Liver (tissue), 9 donors: Measurements from ENCODE around the gene MAN1C1. TPM values are rescaled to one million over a fixed set of nuclear protein-coding genes. Genes with fewer than 3 reads are reported as not detected.

Experiments
- DNase-seq: peaks from one replicate; pipeline ENCODE4 v3.0.0-alpha.2; 2017; ENCODE audit warnings: low spot score
- H3K27ac ChIP-seq, 2 donors: one replicate each; pipeline ENCODE4 v1.7.0; 2013; ENCODE audit warnings: inconsistent platforms in 2 of 2, low read length in 2 of 2, control low read depth in 1 of 2, low read depth in 1 of 2, mild to moderate bottlenecking in 1 of 2
- H3K27me3 ChIP-seq, 4 donors: one replicate each; pipeline versions ENCODE4 v1.6.1 to v1.7.0; 2013; ENCODE audit warnings: low read length in 3 of 4, inconsistent platforms in 1 of 4, mild to moderate bottlenecking in 1 of 4, moderate library complexity in 1 of 4; ENCODE audit not compliant: control insufficient read depth in 4 of 4, insufficient read depth in 4 of 4
- H3K36me3 ChIP-seq, 4 donors: one replicate each; pipeline versions ENCODE4 v1.6.1 to v1.7.0; 2013; ENCODE audit warnings: low read length in 3 of 4, mild to moderate bottlenecking in 3 of 4, low read depth in 1 of 4, moderate library complexity in 1 of 4; ENCODE audit not compliant: control insufficient read depth in 4 of 4, insufficient read depth in 3 of 4
- H3K4me1 ChIP-seq, 4 donors: one replicate each; pipeline versions ENCODE4 v1.6.1 to v1.7.0; 2013; ENCODE audit warnings: low read length in 3 of 4, mild to moderate bottlenecking in 3 of 4, moderate library complexity in 1 of 4; ENCODE audit not compliant: control insufficient read depth in 4 of 4, insufficient read depth in 4 of 4
- H3K4me3 ChIP-seq, 3 donors: one replicate each; pipeline versions ENCODE4 v1.6.1 to v1.7.0; 2013; ENCODE audit warnings: low read length in 3 of 3, control low read depth in 1 of 3, low read depth in 1 of 3, mild to moderate bottlenecking in 1 of 3
- H3K9ac ChIP-seq, 2 donors: one replicate each; pipeline ENCODE4 v1.7.0; 2013; ENCODE audit warnings: low read length in 2 of 2, mild to moderate bottlenecking in 2 of 2, moderate library complexity in 2 of 2, control low read depth in 1 of 2, low read depth in 1 of 2
- H3K9me3 ChIP-seq, 4 donors: one replicate each; pipeline versions ENCODE4 v1.6.1 to v1.7.0; 2013; ENCODE audit warnings: low read length in 3 of 4; ENCODE audit not compliant: control insufficient read depth in 4 of 4
- ATF3 ChIP-seq: IDR thresholded peaks from 2 replicates; pipeline ENCODE4 v1.6.1; 2016; ENCODE audit warnings: antibody characterized with exemption
- EGR1 ChIP-seq, 2 donors: IDR thresholded peaks; 2 replicates each; pipeline ENCODE4 v1.6.1; 2016 to 2018; ENCODE audit warnings: antibody characterized with exemption in 2 of 2, low read depth in 2 of 2
- FOXA1 ChIP-seq: IDR thresholded peaks from 2 replicates; pipeline ENCODE4 v1.6.1; 2016; ENCODE audit warnings: antibody characterized with exemption
- FOXA2 ChIP-seq: IDR thresholded peaks from 2 replicates; pipeline ENCODE4 v1.6.1; 2016; ENCODE audit warnings: antibody characterized with exemption
- GABPA ChIP-seq, 2 donors: IDR thresholded peaks in 1 of 2; conservative IDR thresholded peaks in 1 of 2; 2 replicates each; pipeline ENCODE4 v1.6.1; 2016; ENCODE audit warnings: antibody characterized with exemption in 2 of 2, mild to moderate bottlenecking in 1 of 2, moderate library complexity in 1 of 2
- HNF4A ChIP-seq, 2 donors: conservative IDR thresholded peaks; 2 replicates each; pipeline ENCODE4 v1.6.1; 2016; ENCODE audit warnings: antibody characterized with exemption in 2 of 2, mild to moderate bottlenecking in 2 of 2
- HNF4G ChIP-seq: IDR thresholded peaks from 2 replicates; pipeline ENCODE4 v1.6.1; 2016; ENCODE audit warnings: antibody characterized with exemption
- JUND ChIP-seq, 2 donors: IDR thresholded peaks; 2 replicates each; pipeline ENCODE4 v1.6.1; 2016; ENCODE audit warnings: antibody characterized with exemption in 2 of 2
- MAX ChIP-seq: IDR thresholded peaks from 2 replicates; pipeline ENCODE4 v1.6.1; 2016; ENCODE audit warnings: antibody characterized with exemption
- NR2F2 ChIP-seq: IDR thresholded peaks from 2 replicates; pipeline ENCODE4 v1.6.1; 2016; ENCODE audit warnings: antibody characterized with exemption
- RAD21 ChIP-seq, 2 donors: IDR thresholded peaks; 2 replicates each; pipeline ENCODE4 v1.6.1; 2016; ENCODE audit warnings: antibody characterized with exemption in 2 of 2, mild to moderate bottlenecking in 2 of 2
- RXRA ChIP-seq, 2 donors: IDR thresholded peaks; 2 replicates each; pipeline ENCODE4 v1.6.1; 2017 to 2018; ENCODE audit warnings: antibody characterized with exemption in 2 of 2, mild to moderate bottlenecking in 1 of 2
- SP1 ChIP-seq: IDR thresholded peaks from 2 replicates; pipeline ENCODE4 v1.6.1; 2018; ENCODE audit warnings: antibody characterized with exemption, mild to moderate bottlenecking
- TAF1 ChIP-seq: conservative IDR thresholded peaks from 2 replicates; pipeline ENCODE4 v1.6.1; 2016; ENCODE audit warnings: antibody characterized with exemption, mild to moderate bottlenecking
- YY1 ChIP-seq: IDR thresholded peaks from 2 replicates; pipeline ENCODE4 v1.6.1; 2016; ENCODE audit warnings: antibody characterized with exemption, mild to moderate bottlenecking
- WGBS: extraction: QIAGEN DNeasy Blood & Tissue Kit; methylation state at CpG from one replicate; pipeline ENCODE4 v1.1.7; 2013; 5-methylcytosine and 5-hydroxymethylcytosine counted together
- polyA plus RNA-seq, 2 donors: library from polyadenylated mRNA; stranded (reverse) in 1 of 2; unstranded in 1 of 2; fragments of 200-250 nt in 1 of 2; fragments of >200 nt in 1 of 2; fragmentation: Nextera tagmentation in 1 of 2; extraction: Ambion mirVana in 1 of 2; gene quantifications; one replicate each; pipeline versions ENCODE4 v1.2.1 to v1.2.3, GENCODE V29; 2013 to 2015
- total RNA-seq, 2 donors: library from RNA; depleted of rRNA; stranded (reverse); fragments of >200 nt; gene quantifications; one replicate each; pipeline ENCODE4 v1.2.3, GENCODE V29; 2014
- TF ChIP-seq, protein P1 (sequence below): IDR thresholded peaks from 2 replicates; pipeline ENCODE4 v1.6.1; 2016; ENCODE audit warnings: antibody characterized with exemption, mild to moderate bottlenecking
- TF ChIP-seq, protein P2 (sequence below): IDR thresholded peaks from 2 replicates; pipeline ENCODE4 v1.6.1; 2016; ENCODE audit warnings: antibody characterized with exemption
- TF ChIP-seq, protein P3 (sequence below): fragments of 150-350 bp; IDR thresholded peaks from 2 replicates; pipeline ENCODE4 v1.5.1; 2017; ENCODE audit warnings: improper control_type of control experiment, low read depth, low read length; ENCODE audit not compliant: missing input control
- donor health status: healthy.
- donor health status: healthy.
- donor health status: healthy.
- donor health status: healthy.
- donor health status: healthy.

MAN1C1 gene
- total and polyA plus RNA-seq, 4 donors = 6.3 to 16.0 (median 8.1) TPM

- H3K27me3 ChIP-seq = no peaks in the 10 kb centered on the region
- no peak overlapping the region for H3K9ac ChIP-seq
- TF ChIP-seq EGR1 (IDR thresholded peaks at IDR 0.05; ENCODE audit: low read depth in 2 of 2) (no peak), HNF4A (conservative IDR thresholded peaks at IDR 0.05) (peak; percentile 37 to 73), TAF1 (no peak), NR2F2 (peak; percentile 24), RXRA (IDR thresholded peaks at IDR 0.05) (peak in 1 of 2 donors; percentile 15), ATF3 (no peak), MAX (no peak), SP1 (no peak)
- TF ChIP-seq, protein P1, sequence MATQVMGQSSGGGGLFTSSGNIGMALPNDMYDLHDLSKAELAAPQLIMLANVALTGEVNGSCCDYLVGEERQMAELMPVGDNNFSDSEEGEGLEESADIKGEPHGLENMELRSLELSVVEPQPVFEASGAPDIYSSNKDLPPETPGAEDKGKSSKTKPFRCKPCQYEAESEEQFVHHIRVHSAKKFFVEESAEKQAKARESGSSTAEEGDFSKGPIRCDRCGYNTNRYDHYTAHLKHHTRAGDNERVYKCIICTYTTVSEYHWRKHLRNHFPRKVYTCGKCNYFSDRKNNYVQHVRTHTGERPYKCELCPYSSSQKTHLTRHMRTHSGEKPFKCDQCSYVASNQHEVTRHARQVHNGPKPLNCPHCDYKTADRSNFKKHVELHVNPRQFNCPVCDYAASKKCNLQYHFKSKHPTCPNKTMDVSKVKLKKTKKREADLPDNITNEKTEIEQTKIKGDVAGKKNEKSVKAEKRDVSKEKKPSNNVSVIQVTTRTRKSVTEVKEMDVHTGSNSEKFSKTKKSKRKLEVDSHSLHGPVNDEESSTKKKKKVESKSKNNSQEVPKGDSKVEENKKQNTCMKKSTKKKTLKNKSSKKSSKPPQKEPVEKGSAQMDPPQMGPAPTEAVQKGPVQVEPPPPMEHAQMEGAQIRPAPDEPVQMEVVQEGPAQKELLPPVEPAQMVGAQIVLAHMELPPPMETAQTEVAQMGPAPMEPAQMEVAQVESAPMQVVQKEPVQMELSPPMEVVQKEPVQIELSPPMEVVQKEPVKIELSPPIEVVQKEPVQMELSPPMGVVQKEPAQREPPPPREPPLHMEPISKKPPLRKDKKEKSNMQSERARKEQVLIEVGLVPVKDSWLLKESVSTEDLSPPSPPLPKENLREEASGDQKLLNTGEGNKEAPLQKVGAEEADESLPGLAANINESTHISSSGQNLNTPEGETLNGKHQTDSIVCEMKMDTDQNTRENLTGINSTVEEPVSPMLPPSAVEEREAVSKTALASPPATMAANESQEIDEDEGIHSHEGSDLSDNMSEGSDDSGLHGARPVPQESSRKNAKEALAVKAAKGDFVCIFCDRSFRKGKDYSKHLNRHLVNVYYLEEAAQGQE = no peak
- DNase-seq = no peak
- peaks cover 0 to 7% (median 0%) of the 10 kb centered on the region in 4 donors for H3K36me3 ChIP-seq
- no peak overlapping the region for H3K27ac ChIP-seq
- H3K4me3 ChIP-seq = no peak overlapping the region
- whole genome bisulfite sequencing = 70% methylated on average over 3 of the region's 3 CpGs
- H3K9me3 ChIP-seq = no peaks in the 10 kb centered on the region
- H3K4me1 ChIP-seq = peaks cover 6 to 14% (median 12%) of the 10 kb centered on the region in 4 donors
These were observed 164.5 kb downstream of the MAN1C1 start for GRCh38 chr1:25781130-25781433.

GRCh38 chr1:25782608-25783201 is 166.1 kb downstream of the MAN1C1 start:
- H3K9me3 ChIP-seq = no peaks in the 10 kb centered on the region
- no peak overlapping the region for H3K9ac ChIP-seq
- 84% methylated on average over 18 of the region's 18 CpGs for WGBS
- TF ChIP-seq RXRA (IDR thresholded peaks at IDR 0.05) (no peak), HNF4G (no peak), MAX (no peak), SP1 (no peak), TAF1 (no peak), NR2F2 (no peak), EGR1 (IDR thresholded peaks at IDR 0.05; ENCODE audit: low read depth in 2 of 2) (no peak), GABPA (IDR thresholded peaks at IDR 0.05 in 1 of 2, conservative IDR thresholded peaks at IDR 0.05 in 1 of 2) (no peak), JUND (IDR thresholded peaks at IDR 0.05) (no peak), RAD21 (IDR thresholded peaks at IDR 0.05) (no peak), FOXA2 (no peak), HNF4A (conservative IDR thresholded peaks at IDR 0.05) (no peak), YY1 (no peak), FOXA1 (no peak), ATF3 (no peak)
- TF ChIP-seq, protein P2, sequence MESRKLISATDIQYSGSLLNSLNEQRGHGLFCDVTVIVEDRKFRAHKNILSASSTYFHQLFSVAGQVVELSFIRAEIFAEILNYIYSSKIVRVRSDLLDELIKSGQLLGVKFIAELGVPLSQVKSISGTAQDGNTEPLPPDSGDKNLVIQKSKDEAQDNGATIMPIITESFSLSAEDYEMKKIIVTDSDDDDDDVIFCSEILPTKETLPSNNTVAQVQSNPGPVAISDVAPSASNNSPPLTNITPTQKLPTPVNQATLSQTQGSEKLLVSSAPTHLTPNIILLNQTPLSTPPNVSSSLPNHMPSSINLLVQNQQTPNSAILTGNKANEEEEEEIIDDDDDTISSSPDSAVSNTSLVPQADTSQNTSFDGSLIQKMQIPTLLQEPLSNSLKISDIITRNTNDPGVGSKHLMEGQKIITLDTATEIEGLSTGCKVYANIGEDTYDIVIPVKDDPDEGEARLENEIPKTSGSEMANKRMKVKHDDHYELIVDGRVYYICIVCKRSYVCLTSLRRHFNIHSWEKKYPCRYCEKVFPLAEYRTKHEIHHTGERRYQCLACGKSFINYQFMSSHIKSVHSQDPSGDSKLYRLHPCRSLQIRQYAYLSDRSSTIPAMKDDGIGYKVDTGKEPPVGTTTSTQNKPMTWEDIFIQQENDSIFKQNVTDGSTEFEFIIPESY = no peak
- TF ChIP-seq, protein P3, sequence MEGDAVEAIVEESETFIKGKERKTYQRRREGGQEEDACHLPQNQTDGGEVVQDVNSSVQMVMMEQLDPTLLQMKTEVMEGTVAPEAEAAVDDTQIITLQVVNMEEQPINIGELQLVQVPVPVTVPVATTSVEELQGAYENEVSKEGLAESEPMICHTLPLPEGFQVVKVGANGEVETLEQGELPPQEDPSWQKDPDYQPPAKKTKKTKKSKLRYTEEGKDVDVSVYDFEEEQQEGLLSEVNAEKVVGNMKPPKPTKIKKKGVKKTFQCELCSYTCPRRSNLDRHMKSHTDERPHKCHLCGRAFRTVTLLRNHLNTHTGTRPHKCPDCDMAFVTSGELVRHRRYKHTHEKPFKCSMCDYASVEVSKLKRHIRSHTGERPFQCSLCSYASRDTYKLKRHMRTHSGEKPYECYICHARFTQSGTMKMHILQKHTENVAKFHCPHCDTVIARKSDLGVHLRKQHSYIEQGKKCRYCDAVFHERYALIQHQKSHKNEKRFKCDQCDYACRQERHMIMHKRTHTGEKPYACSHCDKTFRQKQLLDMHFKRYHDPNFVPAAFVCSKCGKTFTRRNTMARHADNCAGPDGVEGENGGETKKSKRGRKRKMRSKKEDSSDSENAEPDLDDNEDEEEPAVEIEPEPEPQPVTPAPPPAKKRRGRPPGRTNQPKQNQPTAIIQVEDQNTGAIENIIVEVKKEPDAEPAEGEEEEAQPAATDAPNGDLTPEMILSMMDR = no peak
- TF ChIP-seq, protein P1 = no peak
- no peak for DNase-seq
- no peaks in the 10 kb centered on the region for H3K27me3 ChIP-seq
- H3K4me1 ChIP-seq = peaks cover 6 to 14% (median 12%) of the 10 kb centered on the region in 4 donors
- peaks cover 0 to 10% (median 0%) of the 10 kb centered on the region in 4 donors for H3K36me3 ChIP-seq
- H3K4me3 ChIP-seq = no peak overlapping the region
- no peak overlapping the region for H3K27ac ChIP-seq
